Heart left ventricle (tissue), 13 donors: Measurements from ENCODE around the gene ZEB1.

ENCODE experiments used
- CTCF ChIP-seq, 12 donors: fragments of 200-600 bp; sonication (generic) in 4 of 12; IDR thresholded peaks; one replicate each; pipeline versions ENCODE4 v1.5.0 to v1.8.0; 2018 to 2022; ENCODE audit warnings: antibody characterized with exemption in 12 of 12, mild to moderate bottlenecking in 5 of 12
- POLR2A ChIP-seq, 2 donors: fragments of 450-650 bp; IDR thresholded peaks; one replicate each; pipeline ENCODE4 v1.6.1; 2017; ENCODE audit warnings: antibody characterized with exemption in 2 of 2, mild to moderate bottlenecking in 2 of 2, moderate library complexity in 2 of 2
- donor health status: ischemic (EF 13 %, LVEDD 7.1; RV severe dilation, severe dysfunction).
- donor health status: DM: no; HTN: yes; CAD: no.
- donor health status: DM: no; HTN: no; CAD: no.
- donor health status: ischemic (EF 25% LVEDD 6.9; RV normal size, moderate dysfunction).
- donor health status: ischemic (EF 25% LVEDD 5.7; RV mildly dilated, moderate dysfunction).
- donor health status: ischemic (EF 35%, LVEDD 5.7; RV mildly dilated, moderate dysfunction).
- donor health status: nonischemic (EF 11% LVEDD 7.7; RV severe dilation, severe dysfunction).
- donor health status: DM: yes; HTN: yes; CAD: no.
- donor health status: PGD.
- donor health status: ischemic (EF 29% LVEDD 5.4; RV normal size, mild dysfunction).
- donor health status: nonischemic (EF 23%, LVEDD 6.1; RV moderate dilation, normal function).

GRCh38 chr10:31515819-31516402 lies 196.9 kb downstream of the ZEB1 start:
- TF ChIP-seq CTCF (IDR thresholded peaks at IDR 0.05) (no peak), POLR2A (IDR thresholded peaks at IDR 0.05) (no peak)
